Progenitor cell of endocrine pancreas (in vitro differentiated cells): ENCODE data around the gene PRKAR1B. TPM values are rescaled to one million over a fixed set of nuclear protein-coding genes. Genes with fewer than 3 reads are reported as not detected.

Experiments
- DNase-seq: peaks from one replicate; pipeline ENCODE4 v3.0.0; 2021; ENCODE audit warnings: low spot score; ENCODE audit not compliant: unreplicated experiment
- H3K27ac Mint-ChIP-seq: 2 replicates; pipeline ENCODE4 v1.8.0; 2021; ENCODE audit warnings: mild to moderate bottlenecking, moderate library complexity, mixed read lengths
- H3K27me3 Mint-ChIP-seq: 2 replicates; pipeline ENCODE4 v1.8.0; 2021; ENCODE audit warnings: mixed read lengths
- H3K36me3 Mint-ChIP-seq: 2 replicates; pipeline ENCODE4 v1.8.0; 2022; ENCODE audit warnings: mixed read lengths; ENCODE audit not compliant: insufficient read depth
- H3K4me1 Mint-ChIP-seq: 2 replicates; pipeline ENCODE4 v1.8.0; 2021; ENCODE audit warnings: low read depth, mixed read lengths
- H3K4me3 Mint-ChIP-seq: 2 replicates; pipeline ENCODE4 v1.8.0; 2021; ENCODE audit warnings: low read depth, mild to moderate bottlenecking, moderate library complexity, mixed read lengths
- H3K9me3 Mint-ChIP-seq: 2 replicates; pipeline ENCODE4 v1.8.0; 2021; ENCODE audit warnings: low read depth, mixed read lengths
- CTCF ChIP-seq: fragments of 200-600 bp; sonication (generic); IDR thresholded peaks from one replicate; pipeline ENCODE4 v1.5.0; 2021; ENCODE audit warnings: antibody characterized with exemption, mild to moderate bottlenecking; ENCODE audit not compliant: unreplicated experiment
- total RNA-seq: library from RNA; stranded (reverse); gene quantifications from 2 replicates; pipeline ENCODE4 v1.2.1, GENCODE V29; 2021

PRKAR1B gene
- total RNA-seq, 1 donor from 2014 or later, result 54.2 TPM

DNA sequence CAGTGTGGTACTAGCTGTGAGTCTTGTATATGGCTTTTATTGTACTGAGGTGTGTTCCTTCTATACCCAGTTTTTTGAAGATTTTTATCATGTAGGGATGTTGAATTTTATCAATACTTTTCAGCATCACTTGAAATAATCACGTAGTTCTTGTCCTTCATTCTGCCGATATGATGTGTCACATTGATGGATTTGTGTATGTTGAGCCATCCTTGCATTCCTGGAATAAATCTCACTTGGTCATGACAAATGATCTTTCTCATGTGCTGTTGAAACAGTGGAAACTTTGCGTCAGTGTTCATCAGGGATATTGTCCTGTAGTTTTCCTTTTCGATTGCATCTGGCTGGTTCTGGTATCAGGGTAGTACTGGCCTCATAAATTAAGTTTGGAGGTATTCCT is 7.1 kb upstream of the PRKAR1B start:
- DNase-seq, result no peak
- H3K4me3 Mint-ChIP-seq, result no peak overlapping the region
- TF ChIP-seq CTCF, result no peak
- no peak overlapping the region for H3K27ac Mint-ChIP-seq
- H3K9me3 Mint-ChIP-seq, result no peaks in the 10 kb centered on the region
- H3K27me3 Mint-ChIP-seq, result no peaks in the 10 kb centered on the region
- no peaks in the 10 kb centered on the region for H3K36me3 Mint-ChIP-seq
- peaks cover 7% of the 10 kb centered on the region for H3K4me1 Mint-ChIP-seq

- no peak for DNase-seq
- no peak for TF ChIP-seq CTCF
- Mint-ChIP-seq H3K27ac (peak overlapping the region; percentile 13), H3K9me3 (no peaks in the 10 kb centered on the region), H3K4me1 (peaks cover 13% of the 10 kb centered on the region), H3K36me3 (no peaks in the 10 kb centered on the region), H3K27me3 (no peaks in the 10 kb centered on the region), H3K4me3 (no peak overlapping the region)
Measured at GRCh38 chr7:732556-732955, 5.5 kb upstream of the PRKAR1B start.

GRCh38 chr7:732094-732541 is 5.0 kb upstream of the PRKAR1B start:
- no peak overlapping the region for H3K4me3 Mint-ChIP-seq
- no peaks in the 10 kb centered on the region for H3K27me3 Mint-ChIP-seq
- H3K9me3 Mint-ChIP-seq, result no peaks in the 10 kb centered on the region
- no peak for DNase-seq
- H3K4me1 Mint-ChIP-seq, result peaks cover 12% of the 10 kb centered on the region
- H3K36me3 Mint-ChIP-seq, result no peaks in the 10 kb centered on the region
- TF ChIP-seq CTCF, result peak; percentile 16
- no peak overlapping the region for H3K27ac Mint-ChIP-seq

DNA sequence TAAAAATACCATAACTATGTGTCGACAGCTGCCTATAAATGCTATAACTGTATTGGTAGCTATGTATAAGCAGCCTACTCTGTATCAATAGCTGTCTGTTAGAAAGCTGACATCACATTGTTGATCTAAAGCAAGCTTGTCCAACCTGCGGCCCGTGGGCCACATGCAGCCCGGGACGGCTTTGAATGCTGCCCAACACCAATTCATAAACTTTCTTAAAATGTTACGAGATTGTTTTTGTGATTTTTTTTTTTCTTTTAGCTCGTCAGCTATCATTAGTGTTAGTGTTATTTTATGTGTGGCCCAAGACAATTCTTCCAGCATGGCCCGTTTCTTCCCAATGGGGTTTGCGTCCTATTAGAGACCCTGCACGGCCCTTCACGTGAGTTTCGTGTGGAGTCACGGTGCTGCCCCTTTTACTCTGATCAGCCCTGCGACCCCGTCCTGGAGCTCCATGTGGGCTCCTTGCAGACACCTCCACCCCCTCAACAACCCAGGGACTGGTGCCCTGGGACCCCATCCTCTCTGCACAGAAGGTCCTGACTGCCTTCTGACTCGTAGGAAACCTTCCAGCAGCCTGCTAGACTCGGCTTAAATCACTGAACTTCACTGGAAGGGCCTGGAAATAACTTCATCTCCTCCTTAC is 4.5 kb upstream of the PRKAR1B start:
- Mint-ChIP-seq H3K4me1 (peaks cover 12% of the 10 kb centered on the region), H3K27me3 (no peaks in the 10 kb centered on the region), H3K9me3 (no peaks in the 10 kb centered on the region), H3K4me3 (no peak overlapping the region), H3K36me3 (no peaks in the 10 kb centered on the region), H3K27ac (no peak overlapping the region)
- TF ChIP-seq CTCF, result no peak
- DNase-seq, result no peak

GRCh38 chr7:730501-731439 is 3.7 kb upstream of the PRKAR1B start:
- Mint-ChIP-seq H3K36me3 (peaks cover 3% of the 10 kb centered on the region), H3K4me1 (peaks cover 16% of the 10 kb centered on the region), H3K27me3 (no peaks in the 10 kb centered on the region), H3K4me3 (no peak overlapping the region), H3K27ac (no peak overlapping the region), H3K9me3 (no peaks in the 10 kb centered on the region)
- no peak for TF ChIP-seq CTCF
- DNase-seq, result no peak
